ENCODE results near the gene ZNF443.
"Not testable (repeated sequence)": the region's sequence is repeated elsewhere in the genome, so short reads cannot be mapped to it uniquely, and the experiment has no call there.

DNA sequence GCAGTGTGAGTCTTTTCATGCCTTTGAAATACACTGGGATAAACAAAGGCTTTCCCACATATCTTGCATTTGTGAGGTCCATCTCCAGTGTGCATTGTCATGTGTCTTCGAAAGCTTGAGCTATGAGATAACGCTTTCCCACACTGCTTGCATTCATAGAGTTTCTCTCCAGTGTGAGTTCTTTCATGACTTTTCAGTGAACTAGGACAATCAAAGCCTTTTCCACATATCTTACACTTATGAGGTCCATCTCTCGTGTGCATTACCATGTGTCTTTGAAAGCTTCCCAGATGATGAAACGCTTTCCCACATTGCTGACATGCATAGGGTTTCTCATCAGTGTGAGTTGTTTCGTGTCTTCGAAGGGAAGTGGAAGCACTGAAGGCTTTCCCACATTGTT, 49.7 kb downstream of the ZNF443 start:
- TF ChIP-seq, protein P1, sequence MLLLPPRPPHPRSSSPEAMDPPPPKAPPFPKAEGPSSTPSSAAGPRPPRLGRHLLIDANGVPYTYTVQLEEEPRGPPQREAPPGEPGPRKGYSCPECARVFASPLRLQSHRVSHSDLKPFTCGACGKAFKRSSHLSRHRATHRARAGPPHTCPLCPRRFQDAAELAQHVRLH (tag by site-specific recombination; IDR thresholded peaks at IDR 0.05): not testable (repeated sequence)
- TF ChIP-seq CTCF (tag by site-specific recombination; IDR thresholded peaks at IDR 0.05); ZSCAN30 (tag by site-specific recombination; IDR thresholded peaks at IDR 0.05); ZFP41 (tag by site-specific recombination; IDR thresholded peaks at IDR 0.05; ENCODE audit: borderline replicate concordance); ZNF366 (tag by site-specific recombination; conservative IDR thresholded peaks at IDR 0.05); ZNF184 (tag by site-specific recombination; IDR thresholded peaks at IDR 0.05): not testable (repeated sequence)
- TF ChIP-seq, protein P2, sequence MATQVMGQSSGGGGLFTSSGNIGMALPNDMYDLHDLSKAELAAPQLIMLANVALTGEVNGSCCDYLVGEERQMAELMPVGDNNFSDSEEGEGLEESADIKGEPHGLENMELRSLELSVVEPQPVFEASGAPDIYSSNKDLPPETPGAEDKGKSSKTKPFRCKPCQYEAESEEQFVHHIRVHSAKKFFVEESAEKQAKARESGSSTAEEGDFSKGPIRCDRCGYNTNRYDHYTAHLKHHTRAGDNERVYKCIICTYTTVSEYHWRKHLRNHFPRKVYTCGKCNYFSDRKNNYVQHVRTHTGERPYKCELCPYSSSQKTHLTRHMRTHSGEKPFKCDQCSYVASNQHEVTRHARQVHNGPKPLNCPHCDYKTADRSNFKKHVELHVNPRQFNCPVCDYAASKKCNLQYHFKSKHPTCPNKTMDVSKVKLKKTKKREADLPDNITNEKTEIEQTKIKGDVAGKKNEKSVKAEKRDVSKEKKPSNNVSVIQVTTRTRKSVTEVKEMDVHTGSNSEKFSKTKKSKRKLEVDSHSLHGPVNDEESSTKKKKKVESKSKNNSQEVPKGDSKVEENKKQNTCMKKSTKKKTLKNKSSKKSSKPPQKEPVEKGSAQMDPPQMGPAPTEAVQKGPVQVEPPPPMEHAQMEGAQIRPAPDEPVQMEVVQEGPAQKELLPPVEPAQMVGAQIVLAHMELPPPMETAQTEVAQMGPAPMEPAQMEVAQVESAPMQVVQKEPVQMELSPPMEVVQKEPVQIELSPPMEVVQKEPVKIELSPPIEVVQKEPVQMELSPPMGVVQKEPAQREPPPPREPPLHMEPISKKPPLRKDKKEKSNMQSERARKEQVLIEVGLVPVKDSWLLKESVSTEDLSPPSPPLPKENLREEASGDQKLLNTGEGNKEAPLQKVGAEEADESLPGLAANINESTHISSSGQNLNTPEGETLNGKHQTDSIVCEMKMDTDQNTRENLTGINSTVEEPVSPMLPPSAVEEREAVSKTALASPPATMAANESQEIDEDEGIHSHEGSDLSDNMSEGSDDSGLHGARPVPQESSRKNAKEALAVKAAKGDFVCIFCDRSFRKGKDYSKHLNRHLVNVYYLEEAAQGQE (tag by site-specific recombination; IDR thresholded peaks at IDR 0.05): not testable (repeated sequence)

All from HEK293 (cell line).